A673 (cell line): ENCODE measurements around the gene SCAF4. TPM values are rescaled to one million over a fixed set of nuclear protein-coding genes. Genes with fewer than 3 reads are reported as not detected.

ENCODE experiments used
- BruUV-seq: library from RNA; stranded (reverse); fragments of 400-500 nt; replicated peaks from 2 replicates; lab custom pipeline; 2021; lab: Mats Ljungman, UMichigan
- CTCF ChIA-PET: fragments of 300-600 bp; sonication (Branson Sonifier 250); formaldehyde crosslinking; loops from one replicate; lab custom pipeline; 2022; ENCODE audit warnings: antibody characterized with exemption; lab: Charles Lee
- POLR2A ChIA-PET: fragments of 300-600 bp; sonication (Branson Sonifier 250); formaldehyde crosslinking; loops from one replicate; lab custom pipeline; 2022; ENCODE audit warnings: antibody characterized with exemption; ENCODE audit not compliant: low non-redundant PET; lab: Charles Lee
- DNase-seq: peaks from one replicate; pipeline ENCODE4 v3.0.0-alpha.2; 2015; ENCODE audit warnings: low spot score
- H3K27ac ChIP-seq: fragments of 200-600 bp; sonication (generic); 2 replicates; pipeline ENCODE4 v1.5.1; 2016; ENCODE audit warnings: mixed run types, low read depth, mild to moderate bottlenecking, mixed read lengths, antibody characterized with exemption, low read length; ENCODE audit not compliant: poor library complexity, severe bottlenecking
- H3K27me3 ChIP-seq: fragments of 200-600 bp; sonication (generic); replicated peaks from 2 replicates; pipeline ENCODE4 v1.6.1; 2017; ENCODE audit warnings: mixed run types, low read depth, mild to moderate bottlenecking, mixed read lengths, antibody characterized with exemption, low read length; ENCODE audit not compliant: insufficient read depth, poor library complexity
- H3K36me3 ChIP-seq: fragments of 200-600 bp; sonication (generic); 2 replicates; pipeline ENCODE4 v1.6.1; 2016; ENCODE audit warnings: mixed run types, mild to moderate bottlenecking, mixed read lengths, antibody characterized with exemption, low read length; ENCODE audit not compliant: insufficient read depth, poor library complexity, severe bottlenecking
- H3K4me1 ChIP-seq: fragments of 200-600 bp; sonication (generic); 2 replicates; pipeline ENCODE4 v1.6.1; 2017; ENCODE audit warnings: mixed run types, mild to moderate bottlenecking, mixed read lengths, antibody characterized with exemption, low read length; ENCODE audit not compliant: insufficient read depth, poor library complexity, severe bottlenecking
- H3K4me3 ChIP-seq: fragments of 200-600 bp; sonication (generic); 2 replicates; pipeline ENCODE4 v1.5.1; 2016; ENCODE audit warnings: low read depth, mixed run types, mild to moderate bottlenecking, mixed read lengths, low read length; ENCODE audit not compliant: poor library complexity, severe bottlenecking
- H3K9me3 ChIP-seq: fragments of 200-600 bp; sonication (generic); 2 replicates; pipeline ENCODE4 v1.6.1; 2016; ENCODE audit warnings: mixed run types, low read depth, mild to moderate bottlenecking, mixed read lengths, antibody characterized with exemption, low read length; ENCODE audit not compliant: poor library complexity, severe bottlenecking
- EZH2 ChIP-seq: fragments of 200-600 bp; sonication (generic); IDR thresholded peaks from 2 replicates; pipeline ENCODE4 v1.6.1; 2017; ENCODE audit warnings: borderline replicate concordance, low read depth, mild to moderate bottlenecking, mixed read lengths, antibody characterized with exemption, low read length; ENCODE audit not compliant: poor library complexity, severe bottlenecking
- intact Hi-C: fragments of 100-400 bp; cut with micrococcal nuclease; formaldehyde crosslinking; loops from one replicate; pipeline ENCODE4 v1.10.0; 2022; ENCODE audit not compliant: unreplicated experiment
- total RNA-seq: library from RNA; stranded (reverse); gene quantifications from 2 replicates; pipeline ENCODE4 v1.2.3, GENCODE V29; 2021
- TF ChIP-seq, protein P1 (sequence below): fragments of 300-800, 200-600 bp; sonication (generic); conservative IDR thresholded peaks from 2 replicates; pipeline ENCODE4 v1.5.1; 2017; ENCODE audit warnings: low read depth, mild to moderate bottlenecking, antibody characterized with exemption, low read length, moderate library complexity, mixed read lengths

The SCAF4 gene
- total RNA-seq, 1 experiment from 2014 or later: 57.0 TPM

DNA sequence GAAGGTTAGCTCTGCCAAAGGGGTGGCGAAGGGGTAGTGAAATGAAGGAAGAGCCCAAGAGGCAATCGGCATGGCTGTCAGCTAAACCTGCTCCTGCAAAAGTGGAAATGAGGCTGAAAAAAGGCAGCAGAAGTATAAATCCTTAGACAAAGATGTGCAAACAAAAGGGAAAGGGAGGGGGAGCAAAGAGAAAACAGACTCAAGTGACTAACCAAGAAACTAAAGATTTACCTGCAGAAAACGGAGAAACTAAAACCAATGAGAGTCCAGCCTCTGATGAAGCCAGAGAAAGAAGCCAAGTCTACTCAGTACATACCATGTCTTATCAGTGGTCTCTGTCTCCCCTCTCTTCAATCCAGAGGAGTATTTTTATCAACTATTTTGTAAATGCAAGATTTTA is 25.4 kb downstream of the SCAF4 start:
- intact Hi-C loops: no loop called here
- ChIA-PET CTCF (no interaction called here), POLR2A (no interaction called here)
- Histone ChIP-seq H3K36me3 (peaks cover 16% of the 10 kb centered on the region), H3K27me3 (no peaks in the 10 kb centered on the region), H3K9me3 (no peaks in the 10 kb centered on the region), H3K4me3 (no peak overlapping the region), H3K27ac (no peak overlapping the region), H3K4me1 (peaks cover 9% of the 10 kb centered on the region)
- TF ChIP-seq, protein P1, sequence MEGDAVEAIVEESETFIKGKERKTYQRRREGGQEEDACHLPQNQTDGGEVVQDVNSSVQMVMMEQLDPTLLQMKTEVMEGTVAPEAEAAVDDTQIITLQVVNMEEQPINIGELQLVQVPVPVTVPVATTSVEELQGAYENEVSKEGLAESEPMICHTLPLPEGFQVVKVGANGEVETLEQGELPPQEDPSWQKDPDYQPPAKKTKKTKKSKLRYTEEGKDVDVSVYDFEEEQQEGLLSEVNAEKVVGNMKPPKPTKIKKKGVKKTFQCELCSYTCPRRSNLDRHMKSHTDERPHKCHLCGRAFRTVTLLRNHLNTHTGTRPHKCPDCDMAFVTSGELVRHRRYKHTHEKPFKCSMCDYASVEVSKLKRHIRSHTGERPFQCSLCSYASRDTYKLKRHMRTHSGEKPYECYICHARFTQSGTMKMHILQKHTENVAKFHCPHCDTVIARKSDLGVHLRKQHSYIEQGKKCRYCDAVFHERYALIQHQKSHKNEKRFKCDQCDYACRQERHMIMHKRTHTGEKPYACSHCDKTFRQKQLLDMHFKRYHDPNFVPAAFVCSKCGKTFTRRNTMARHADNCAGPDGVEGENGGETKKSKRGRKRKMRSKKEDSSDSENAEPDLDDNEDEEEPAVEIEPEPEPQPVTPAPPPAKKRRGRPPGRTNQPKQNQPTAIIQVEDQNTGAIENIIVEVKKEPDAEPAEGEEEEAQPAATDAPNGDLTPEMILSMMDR: no peak
- TF ChIP-seq EZH2: no peak
- no TSS peak for BruUV-seq
- no peak for DNase-seq

GRCh38 chr21:31700040-31700439 is 31.9 kb downstream of the SCAF4 start:
- POLR2A ChIA-PET: interaction anchor here (0.6 kb wide), 1 partner anchor 38 kb away, joined by 10 read pairs; no protein-coding TSS in a partner anchor
- intact Hi-C loops: no loop called here
- BruUV-seq: no TSS peak
- Histone ChIP-seq H3K4me3 (no peak overlapping the region), H3K36me3 (peaks cover 78% of the 10 kb centered on the region), H3K4me1 (no peaks in the 10 kb centered on the region), H3K27ac (no peak overlapping the region), H3K27me3 (no peaks in the 10 kb centered on the region), H3K9me3 (no peaks in the 10 kb centered on the region)
- no peak for DNase-seq
- CTCF ChIA-PET: no interaction called here
- TF ChIP-seq, protein P1: no peak
- no peak for TF ChIP-seq EZH2

GRCh38 chr21:31698461-31698860 is 33.5 kb downstream of the SCAF4 start:
- H3K9me3 ChIP-seq: no peaks in the 10 kb centered on the region
- CTCF ChIA-PET: no interaction called here
- TF ChIP-seq, protein P1: no peak
- no peak for TF ChIP-seq EZH2
- intact Hi-C loops: no loop called here
- H3K27ac ChIP-seq: no peak overlapping the region
- no peak overlapping the region for H3K4me3 ChIP-seq
- no peak for DNase-seq
- peaks cover 90% of the 10 kb centered on the region for H3K36me3 ChIP-seq
- POLR2A ChIA-PET: no interaction called here
- H3K27me3 ChIP-seq: no peaks in the 10 kb centered on the region
- BruUV-seq: no TSS peak
- H3K4me1 ChIP-seq: no peaks in the 10 kb centered on the region
